A549 (cell line): ENCODE data around the gene PPP2R2C.

Source experiments
- CBX2 ChIP-seq: fragments of 200-600 bp; sonication (generic); IDR thresholded peaks from 2 replicates; pipeline ENCODE4 v1.6.1; 2016; ENCODE audit warnings: low read depth, mild to moderate bottlenecking, borderline replicate concordance
- CEBPB ChIP-seq, 2 experiments: fragments of >200 bp in 1 of 2; sonication (Bioruptor Twin) in 1 of 2; formaldehyde crosslinking in 1 of 2; IDR thresholded peaks; 2 replicates each; pipeline ENCODE4 v1.6.1; 2012 to 2016

DNA sequence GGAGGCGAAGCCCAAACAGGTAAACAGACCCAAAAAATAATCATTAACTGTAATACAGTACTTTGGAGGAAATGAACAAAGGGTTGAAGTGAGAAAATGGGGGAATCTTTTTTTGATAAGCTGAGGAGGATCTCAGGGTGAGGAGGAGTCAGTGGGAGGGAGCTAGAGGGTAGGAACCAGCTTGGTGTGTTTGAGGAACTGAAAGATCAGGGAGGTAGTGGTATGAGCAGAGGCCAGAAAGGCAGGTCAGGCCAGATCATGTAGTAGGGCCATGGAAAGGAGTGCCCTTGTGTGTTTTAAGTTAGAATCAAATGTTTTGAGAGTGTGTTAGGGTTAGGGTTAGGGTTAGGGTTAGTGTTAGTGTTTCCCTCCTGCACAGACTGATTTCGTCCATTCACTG is 48.8 kb downstream of the PPP2R2C start:
- TF ChIP-seq CEBPB (IDR thresholded peaks at IDR 0.05) (no peak), CBX2 (no peak)
